Measurements from ENCODE around the gene GLUD1.
A peak's percentile ranks its signal among the peaks of the same experiment; 100 is the strongest.

GRCh38 chr10:87094373-87095235 lies at the start of gene GLUD1, which contains the start of gene SHLD2:
- TF ChIP-seq CTCF (IDR thresholded peaks at IDR 0.05) (peak; percentile 8), EZH2phosphoT487 (IDR thresholded peaks at IDR 0.05) (no peak)

All from neural progenitor cell (in vitro differentiated cells).